ENCODE results near the gene TRPV4. TPM values are rescaled to one million over a fixed set of nuclear protein-coding genes. Genes with fewer than 3 reads are reported as not detected.

Gene TRPV4
- 1.6 and 2.6 TPM in 2 replicates for total RNA-seq

DNA sequence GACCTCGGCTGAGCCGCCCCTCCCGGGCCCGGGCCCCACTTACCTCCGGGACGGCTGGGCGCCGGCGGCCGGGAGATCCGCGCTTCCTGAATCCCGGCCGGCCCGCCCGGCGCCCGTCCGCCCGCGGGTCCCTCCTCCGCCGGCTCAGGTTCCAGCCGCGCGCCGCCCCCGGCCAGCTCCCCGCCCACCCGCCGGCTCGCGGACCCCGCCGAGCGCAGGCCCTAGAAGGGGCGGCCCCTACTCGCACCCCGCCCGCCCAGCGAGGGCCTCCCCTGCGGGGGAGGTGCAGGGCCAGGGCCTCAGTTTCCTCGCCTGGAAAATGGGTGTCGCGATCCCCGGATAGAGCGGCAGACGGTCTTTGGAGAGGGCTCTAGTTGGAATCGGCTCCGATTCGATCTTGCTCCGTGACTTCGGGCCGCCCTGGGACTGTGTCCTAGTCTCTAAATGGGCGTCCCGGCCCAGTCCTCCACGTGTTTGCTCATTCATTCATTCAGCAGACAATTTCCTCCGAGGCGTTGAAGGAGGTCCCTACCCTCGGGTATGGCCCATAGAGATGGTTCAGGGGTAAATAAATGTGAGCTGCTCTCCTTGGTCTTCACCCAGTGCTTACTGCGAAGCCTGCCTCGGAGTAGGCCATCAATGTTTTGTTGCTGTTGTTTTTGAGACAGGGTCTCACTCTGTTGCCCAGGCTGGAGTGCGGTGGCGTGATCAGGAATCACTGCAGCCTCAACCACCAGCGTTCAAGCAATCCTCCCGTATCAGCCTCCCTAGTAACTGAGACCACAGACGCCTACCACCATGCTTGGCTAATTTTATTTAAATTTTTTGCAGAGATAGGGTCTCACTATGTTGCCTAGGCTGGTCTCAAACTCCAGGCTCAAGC is at the start of gene TRPV4:
TSS of gene TRPV4 (minus strand) at position 92 of the 883 bp plus-strand sequence. CDS start 18,602 bp downstream, outside the sequence.

GRCh38 chr12:109880043-109880931 is 47.1 kb upstream of the TRPV4 start, which contains the start of gene GLTP:
TSS of gene GLTP (minus strand) at chr12:109880541. CDS start at chr12:109880374, 167 bp downstream.

Other genes starting within 250 kb of the TRPV4 start
- under 0.01 and 0.09 TPM in 2 replicates for gene FAM222A, start 119.6 kb downstream of the TRPV4 start, total RNA-seq
- gene GLTP, start 47.1 kb upstream of the TRPV4 start, total RNA-seq = 51.2 and 58.2 TPM in 2 replicates
- 8.4 and 8.8 TPM in 2 replicates for gene TCHP, start 66.9 kb upstream of the TRPV4 start, total RNA-seq
- 27.7 and 35.8 TPM in 2 replicates for gene GIT2, start 163.0 kb upstream of the TRPV4 start, total RNA-seq
- gene ANKRD13A, start 166.0 kb upstream of the TRPV4 start, total RNA-seq = 81.1 TPM in 2 replicates
- 9.8 and 13.2 TPM in 2 replicates for gene C12orf76, start 215.1 kb upstream of the TRPV4 start, total RNA-seq